GM21515 (cell line): ENCODE data around the gene RAB36.

Experiments
- ATAC-seq: cut with Tn5 transposase; IDR thresholded peaks from one replicate; pipeline ENCODE4 v1.9.1; 2021; ENCODE audit not compliant: unreplicated experiment

RAB36 gene, protein sequence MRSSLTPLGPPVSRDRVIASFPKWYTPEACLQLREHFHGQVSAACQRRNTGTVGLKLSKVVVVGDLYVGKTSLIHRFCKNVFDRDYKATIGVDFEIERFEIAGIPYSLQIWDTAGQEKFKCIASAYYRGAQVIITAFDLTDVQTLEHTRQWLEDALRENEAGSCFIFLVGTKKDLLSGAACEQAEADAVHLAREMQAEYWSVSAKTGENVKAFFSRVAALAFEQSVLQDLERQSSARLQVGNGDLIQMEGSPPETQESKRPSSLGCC

DNA sequence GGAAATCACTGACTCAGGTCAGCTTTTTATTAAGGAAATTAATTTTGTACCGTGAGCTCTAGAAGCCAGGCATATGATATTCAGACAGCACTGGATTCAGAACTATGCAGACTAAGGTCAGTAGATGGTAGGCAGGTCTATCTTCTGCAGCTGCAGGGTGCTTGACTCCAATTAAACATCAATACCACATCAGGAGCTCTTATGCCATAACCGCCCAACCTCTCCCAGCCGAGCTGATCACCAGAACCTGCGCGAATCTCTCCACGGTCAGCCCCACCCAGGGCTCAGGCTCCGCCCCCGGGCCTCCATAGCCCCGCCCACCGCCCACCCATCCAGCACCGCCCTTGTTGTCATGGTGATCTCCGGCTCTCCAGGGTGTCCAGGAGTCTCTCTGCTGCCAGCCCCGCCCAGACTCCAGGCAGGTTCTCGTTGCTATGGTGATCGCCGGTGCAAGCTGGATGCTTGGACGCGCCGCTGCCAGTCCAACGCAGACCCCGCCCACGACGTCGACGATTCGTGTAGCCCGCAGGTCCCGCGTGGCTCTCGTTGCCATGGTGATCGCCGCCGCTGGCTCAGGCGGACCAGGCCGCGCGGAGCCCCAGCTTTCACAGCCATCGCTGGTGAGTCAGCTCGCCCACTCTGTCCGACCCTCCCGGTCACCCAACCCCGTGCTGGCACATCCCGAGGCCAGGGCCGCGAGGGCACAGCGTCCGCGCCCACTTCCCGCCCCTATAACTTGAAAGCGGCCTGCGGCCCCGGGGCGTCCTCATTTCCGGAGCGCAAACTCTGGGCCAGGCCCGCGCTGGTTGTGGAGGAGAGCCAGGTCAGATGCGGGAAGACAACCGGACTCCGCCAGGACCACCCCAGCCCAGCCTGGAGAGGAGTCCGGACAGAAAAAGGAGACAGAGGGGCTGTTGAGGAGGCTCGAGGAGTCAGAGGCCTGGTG is at the start of gene RAB36:
RAB36 (plus strand) TSS at position 546 of the 946 bp plus-strand sequence. CDS start 1,140 bp downstream, outside the sequence.
- ATAC-seq, result peak; percentile 40

DNA sequence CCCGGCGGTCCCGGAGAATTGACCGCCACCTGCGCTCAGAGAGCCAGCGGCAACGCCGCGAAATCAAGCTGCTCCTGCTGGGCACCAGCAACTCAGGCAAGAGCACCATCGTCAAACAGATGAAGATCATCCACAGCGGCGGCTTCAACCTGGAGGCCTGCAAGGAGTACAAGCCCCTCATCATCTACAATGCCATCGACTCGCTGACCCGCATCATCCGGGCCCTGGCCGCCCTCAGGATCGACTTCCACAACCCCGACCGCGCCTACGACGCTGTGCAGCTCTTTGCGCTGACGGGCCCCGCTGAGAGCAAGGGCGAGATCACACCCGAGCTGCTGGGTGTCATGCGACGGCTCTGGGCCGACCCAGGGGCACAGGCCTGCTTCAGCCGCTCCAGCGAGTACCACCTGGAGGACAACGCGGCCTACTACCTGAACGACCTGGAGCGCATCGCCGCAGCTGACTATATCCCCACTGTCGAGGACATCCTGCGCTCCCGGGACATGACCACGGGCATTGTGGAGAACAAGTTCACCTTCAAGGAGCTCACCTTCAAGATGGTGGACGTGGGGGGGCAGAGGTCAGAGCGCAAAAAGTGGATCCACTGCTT is 49.4 kb upstream of the RAB36 start:
- no peak for ATAC-seq

GRCh38 chr22:23097412-23098229 is 47.7 kb upstream of the RAB36 start:
- ATAC-seq, result no peak

- no peak for ATAC-seq
Measured at GRCh38 chr22:23098230-23098705, 47.0 kb upstream of the RAB36 start.

GRCh38 chr22:23098718-23099530 is 46.4 kb upstream of the RAB36 start:
- no peak for ATAC-seq

DNA sequence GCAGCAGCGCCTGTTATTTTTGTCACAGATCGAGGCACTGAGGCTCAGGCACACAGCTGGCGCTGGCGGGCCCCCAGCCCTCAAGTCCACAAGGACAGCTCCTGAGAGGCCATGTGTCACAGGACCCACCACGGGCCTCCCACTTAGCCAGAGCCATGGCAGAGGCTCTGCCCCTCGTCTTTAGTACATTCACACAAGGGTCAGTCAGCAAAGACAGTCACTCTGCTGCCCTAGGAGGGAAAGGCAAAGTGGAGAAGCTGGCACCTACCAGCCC is 45.8 kb upstream of the RAB36 start:
- no peak for ATAC-seq

GRCh38 chr22:23100124-23100801 is 45.0 kb upstream of the RAB36 start:
- no peak for ATAC-seq

- ATAC-seq, result no peak
Measured at GRCh38 chr22:23101524-23101923, 43.8 kb upstream of the RAB36 start.

DNA sequence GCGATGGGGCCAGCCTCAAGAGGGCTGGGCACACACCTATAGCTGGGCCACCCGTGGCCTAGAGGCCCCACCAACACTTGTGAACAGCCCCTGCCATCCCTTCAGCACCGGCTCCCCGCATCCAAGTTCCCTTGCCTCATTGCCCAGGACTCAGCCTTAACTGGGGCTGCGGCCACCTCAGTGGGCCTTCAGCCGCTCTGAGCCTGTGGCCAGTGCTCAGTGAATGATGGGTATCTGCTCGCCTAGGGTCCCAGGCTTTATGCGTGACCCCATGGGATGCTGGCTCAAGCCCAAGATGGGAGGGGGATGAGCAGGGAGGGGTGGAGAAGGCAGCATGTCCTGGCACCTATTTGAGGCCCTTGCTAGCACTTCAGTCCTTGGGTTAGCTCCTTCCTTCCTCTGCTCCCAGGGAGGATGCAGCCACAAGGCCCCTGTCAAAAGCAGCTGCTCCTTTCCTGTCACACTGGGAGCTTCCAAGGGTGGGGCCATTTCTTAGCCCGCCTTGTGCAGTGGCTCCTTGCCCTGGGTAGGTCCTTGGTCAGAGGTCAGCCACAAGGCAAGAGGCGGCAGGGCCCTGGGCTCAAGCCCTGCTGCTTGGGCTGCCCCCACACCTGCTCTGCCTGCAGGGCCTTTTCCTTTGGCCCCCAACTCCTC is 43.1 kb upstream of the RAB36 start:
- ATAC-seq, result no peak

DNA sequence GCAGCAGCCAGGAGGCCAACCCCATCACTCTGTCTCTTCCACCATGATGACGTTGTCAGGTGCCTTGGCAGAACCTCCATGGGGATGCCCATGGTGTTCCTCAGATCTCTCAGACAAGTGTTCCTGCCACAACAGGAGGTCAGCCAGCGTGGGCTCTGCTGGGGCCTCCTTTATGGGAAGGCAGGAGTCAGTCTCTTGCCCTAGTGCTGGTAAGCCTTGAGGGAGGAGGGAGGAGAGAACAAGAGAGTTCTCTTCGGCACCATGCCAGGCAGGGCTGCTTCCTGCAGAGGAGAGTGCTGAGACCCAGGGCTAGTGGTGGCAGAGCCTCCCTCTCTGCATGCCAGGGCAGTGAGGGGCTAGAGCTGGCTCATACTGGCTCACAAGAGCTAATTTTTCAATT is 42.5 kb upstream of the RAB36 start:
- no peak for ATAC-seq

GRCh38 chr22:23103199-23103954 is 41.9 kb upstream of the RAB36 start:
- ATAC-seq, result no peak

- no peak for ATAC-seq
Measured at GRCh38 chr22:23104187-23104971, 40.9 kb upstream of the RAB36 start.

- ATAC-seq, result no peak
Measured at GRCh38 chr22:23105304-23105703, 40.0 kb upstream of the RAB36 start.

GRCh38 chr22:23105919-23106318 is 39.4 kb upstream of the RAB36 start:
- ATAC-seq, result no peak

GRCh38 chr22:23106344-23106743 is 38.9 kb upstream of the RAB36 start:
- ATAC-seq, result no peak

DNA sequence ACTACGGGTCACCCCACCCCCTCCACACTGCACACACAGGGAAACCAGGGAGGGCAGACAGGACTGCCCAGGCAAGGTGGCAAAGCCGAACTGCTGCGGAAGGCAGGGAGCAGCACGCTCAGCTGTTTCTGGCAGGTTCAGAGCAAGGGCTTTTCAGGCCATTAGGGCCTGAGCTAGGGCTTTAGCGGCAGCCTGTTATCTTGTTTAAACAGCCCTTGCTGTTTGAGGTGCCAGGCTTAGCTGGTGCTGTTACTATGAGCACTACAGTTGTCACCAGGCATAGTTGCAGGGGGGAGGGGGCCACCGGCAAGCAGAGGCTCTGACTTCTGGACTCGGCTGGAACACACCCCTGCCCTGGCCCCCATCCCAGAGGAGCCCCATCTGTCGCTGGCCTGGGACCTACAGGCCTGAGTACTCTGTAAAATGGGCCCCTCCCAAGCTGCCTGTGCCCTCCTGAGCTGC is 38.3 kb upstream of the RAB36 start:
- no peak for ATAC-seq

DNA sequence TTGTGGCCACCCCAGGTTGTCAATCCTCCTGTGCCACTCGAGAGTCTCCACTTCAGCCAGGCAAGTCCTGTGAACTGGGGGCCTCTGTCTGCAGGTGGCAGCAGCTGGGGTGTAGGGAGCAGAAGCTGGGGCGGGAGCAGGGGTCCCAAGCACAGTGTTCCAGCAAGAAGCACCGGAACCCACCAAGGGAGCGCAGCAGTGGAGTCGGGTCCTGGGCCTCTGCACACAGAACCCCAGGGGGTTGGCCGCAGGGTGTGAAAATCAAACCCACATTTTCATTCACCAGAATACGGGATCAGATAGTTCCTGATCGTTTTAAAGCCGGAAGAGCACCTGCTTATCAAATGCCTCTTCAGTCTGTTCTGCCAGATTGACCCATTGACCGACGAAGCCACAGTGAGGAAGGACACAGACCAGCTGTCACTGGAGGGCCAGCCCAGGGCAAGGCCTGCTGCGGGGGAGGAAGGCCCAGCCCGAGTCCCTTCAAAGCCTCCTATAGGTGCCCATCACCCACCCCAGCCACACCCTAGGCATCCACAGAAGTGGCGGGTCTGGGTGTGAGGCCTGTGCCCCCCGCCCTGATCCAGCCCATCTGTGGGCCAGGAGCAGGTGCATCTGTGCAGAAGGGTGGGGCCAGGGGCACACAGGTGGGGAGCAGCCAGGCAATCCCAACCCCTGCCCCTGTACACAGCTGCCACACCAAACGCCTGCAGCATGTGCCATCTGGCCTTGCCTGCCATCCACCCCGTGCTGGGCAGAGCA is 37.6 kb upstream of the RAB36 start:
- no peak for ATAC-seq
